ENCODE measurements around the gene EED.

The EED gene, protein sequence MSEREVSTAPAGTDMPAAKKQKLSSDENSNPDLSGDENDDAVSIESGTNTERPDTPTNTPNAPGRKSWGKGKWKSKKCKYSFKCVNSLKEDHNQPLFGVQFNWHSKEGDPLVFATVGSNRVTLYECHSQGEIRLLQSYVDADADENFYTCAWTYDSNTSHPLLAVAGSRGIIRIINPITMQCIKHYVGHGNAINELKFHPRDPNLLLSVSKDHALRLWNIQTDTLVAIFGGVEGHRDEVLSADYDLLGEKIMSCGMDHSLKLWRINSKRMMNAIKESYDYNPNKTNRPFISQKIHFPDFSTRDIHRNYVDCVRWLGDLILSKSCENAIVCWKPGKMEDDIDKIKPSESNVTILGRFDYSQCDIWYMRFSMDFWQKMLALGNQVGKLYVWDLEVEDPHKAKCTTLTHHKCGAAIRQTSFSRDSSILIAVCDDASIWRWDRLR

DNA sequence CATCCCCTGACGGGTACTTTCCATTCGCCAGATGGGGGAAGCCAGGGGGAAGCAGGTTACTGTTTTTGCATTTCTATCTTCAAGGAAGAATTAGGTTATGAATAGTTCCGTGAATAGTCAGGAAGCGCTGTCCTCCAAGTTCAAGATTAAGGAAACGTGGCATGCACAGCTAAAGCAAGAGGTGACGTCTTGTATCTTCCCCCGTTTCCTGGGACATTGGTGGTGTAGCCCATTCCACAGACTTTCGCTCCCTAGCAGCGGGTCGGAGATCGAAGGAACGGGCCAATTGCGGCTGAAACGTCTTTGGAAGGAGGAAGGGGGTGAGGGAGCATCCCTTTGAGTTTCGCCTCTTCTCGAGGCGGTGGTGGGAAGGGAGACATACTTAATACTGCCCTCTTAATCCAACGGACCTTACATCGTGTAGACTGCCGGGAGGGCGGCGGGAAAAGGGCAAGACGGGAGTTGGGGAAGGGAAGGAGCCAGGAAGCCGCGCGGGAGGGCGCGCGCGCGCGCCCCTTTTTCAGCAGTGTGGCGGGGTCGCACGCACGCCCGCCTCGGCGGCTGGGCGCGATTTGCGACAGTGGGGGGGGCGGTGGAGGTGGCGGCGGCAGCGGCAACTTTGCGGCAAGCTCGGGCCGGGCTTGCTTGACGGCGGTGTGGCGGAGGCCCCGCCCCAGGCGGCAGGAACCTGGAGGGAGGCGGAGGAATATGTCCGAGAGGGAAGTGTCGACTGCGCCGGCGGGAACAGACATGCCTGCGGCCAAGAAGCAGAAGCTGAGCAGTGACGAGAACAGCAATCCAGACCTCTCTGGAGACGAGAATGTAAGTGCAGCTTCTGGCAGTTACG lies at the start of gene EED:
Gene EED, plus strand, starts transcription at position 232 of the 847 bp plus-strand sequence. Its CDS starts 477 bp downstream, at position 709.
- peak; percentile 93 for DNase-seq
- in situ Hi-C loops (cut with HindIII; ENCODE audit: low pct_ligation_motif_present, low pct_unique_long_range_greater_than_20kb, low sequenced_read_pairs), result no loop called here

DNA sequence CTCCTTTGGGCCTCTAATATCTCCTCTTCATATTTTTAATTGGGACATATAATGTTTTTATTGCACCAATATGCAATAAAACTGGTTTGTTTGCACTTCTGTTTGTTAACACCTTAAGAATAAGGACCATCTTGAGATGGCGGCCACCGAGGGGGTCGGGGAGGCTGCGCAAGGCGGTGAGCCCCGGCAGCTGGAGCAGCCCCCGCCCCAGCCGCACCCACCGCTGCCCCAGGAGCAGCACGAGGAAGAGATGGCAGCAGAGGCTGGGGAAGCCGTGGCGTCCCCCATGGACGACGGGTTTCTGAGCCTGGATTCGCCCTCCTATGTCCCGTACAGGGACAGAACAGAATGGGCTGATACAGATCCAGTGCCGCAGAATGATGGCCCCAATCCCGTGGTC lies 49.6 kb upstream of the EED start:
- no peak for DNase-seq
- in situ Hi-C loops (cut with HindIII; ENCODE audit: low pct_ligation_motif_present, low pct_unique_long_range_greater_than_20kb, low sequenced_read_pairs), result no loop called here

DNA sequence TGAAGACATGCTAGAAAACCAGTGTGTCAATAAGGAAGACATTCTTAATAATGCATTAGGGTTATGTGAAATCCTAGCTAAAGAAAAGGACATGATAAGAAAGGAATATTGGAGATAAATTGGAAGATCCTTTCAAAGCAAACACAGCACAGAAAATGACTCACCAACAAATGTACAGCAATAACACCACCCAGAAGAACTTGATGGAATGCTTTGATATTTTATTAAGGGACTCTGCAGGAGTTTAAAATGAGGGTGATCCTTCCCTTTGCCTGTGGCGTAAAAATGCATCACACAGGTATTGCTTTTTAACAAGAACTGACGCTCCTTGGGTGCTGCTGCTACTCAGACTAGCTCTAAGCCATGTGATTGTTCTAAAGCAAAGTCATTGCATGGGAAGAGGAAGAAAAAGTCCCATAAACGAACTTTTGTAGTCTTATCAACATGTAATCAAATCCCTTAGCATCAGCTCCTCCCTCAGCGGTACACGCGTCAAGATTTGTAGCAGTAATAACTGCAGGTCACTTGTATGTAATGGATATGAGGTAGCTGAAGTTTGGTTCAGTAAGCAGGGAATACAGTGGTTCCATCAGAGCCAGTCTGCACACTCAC lies 48.4 kb upstream of the EED start:
- in situ Hi-C loops (cut with HindIII; ENCODE audit: low pct_ligation_motif_present, low pct_unique_long_range_greater_than_20kb, low sequenced_read_pairs), result no loop called here
- no peak for DNase-seq

DNA sequence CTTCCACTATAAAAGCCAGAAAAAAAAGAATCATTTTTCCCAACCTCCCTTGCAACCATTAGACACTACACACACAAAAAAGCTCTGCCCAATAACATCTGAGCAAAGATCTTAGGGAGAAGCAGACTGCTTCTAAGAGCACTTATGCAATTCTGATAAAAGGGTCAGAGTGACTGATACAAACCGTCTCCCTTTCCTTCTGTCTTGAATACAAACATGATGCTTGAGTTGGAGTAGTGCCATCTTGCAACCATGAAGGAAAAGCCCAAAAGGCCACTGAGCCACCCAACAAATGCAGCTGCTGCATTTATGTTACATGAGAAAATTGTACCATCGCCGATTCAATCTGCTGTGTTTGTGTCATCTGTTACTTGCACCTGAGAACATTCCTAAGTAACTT lies 47.6 kb upstream of the EED start:
- in situ Hi-C loops (cut with HindIII; ENCODE audit: low pct_ligation_motif_present, low pct_unique_long_range_greater_than_20kb, low sequenced_read_pairs), result no loop called here

DNA sequence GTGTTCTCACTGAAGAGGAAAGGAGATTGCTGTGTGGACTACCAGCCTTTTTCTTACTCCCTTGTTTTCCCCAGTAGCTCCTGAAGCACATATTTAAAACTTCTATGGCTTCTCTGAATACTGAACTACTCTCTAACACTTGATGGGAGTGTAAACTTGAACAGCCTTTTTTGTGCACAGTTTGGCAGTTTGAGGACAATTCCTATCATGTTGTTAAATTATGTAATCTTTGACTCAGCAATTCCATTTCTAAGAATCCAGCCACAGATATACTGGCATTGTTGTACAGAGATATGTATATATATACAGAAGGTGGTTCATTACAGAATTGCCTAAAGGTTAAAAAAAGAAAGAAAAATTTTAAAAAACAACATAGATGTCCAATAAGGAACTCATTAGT lies 47.1 kb upstream of the EED start:
- in situ Hi-C loops (cut with HindIII; ENCODE audit: low pct_ligation_motif_present, low pct_unique_long_range_greater_than_20kb, low sequenced_read_pairs), result no loop called here
- DNase-seq, result no peak

More for the DNA sequence above, 47.6 kb upstream of the EED start:
- no peak for DNase-seq

DNA sequence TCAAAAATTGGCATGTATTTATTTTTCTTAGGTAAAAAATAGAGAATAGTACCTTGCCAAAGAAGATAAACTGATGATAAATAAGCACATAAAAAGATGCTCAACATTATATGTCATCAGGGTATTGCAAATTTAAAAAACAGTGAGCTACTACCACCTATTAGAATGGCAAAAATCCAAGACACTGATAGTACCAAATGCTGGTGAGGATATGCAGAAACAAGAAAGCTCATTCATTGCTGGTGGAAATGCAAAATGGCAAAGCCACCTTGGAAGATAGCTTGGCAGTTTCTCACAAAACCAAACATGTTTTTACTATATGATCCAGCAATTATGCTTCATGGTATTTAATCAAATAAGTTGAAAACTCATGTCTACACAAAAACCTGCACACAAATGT lies 46.4 kb upstream of the EED start:
- DNase-seq, result no peak
- in situ Hi-C loops (cut with HindIII; ENCODE audit: low pct_ligation_motif_present, low pct_unique_long_range_greater_than_20kb, low sequenced_read_pairs), result no loop called here

DNA sequence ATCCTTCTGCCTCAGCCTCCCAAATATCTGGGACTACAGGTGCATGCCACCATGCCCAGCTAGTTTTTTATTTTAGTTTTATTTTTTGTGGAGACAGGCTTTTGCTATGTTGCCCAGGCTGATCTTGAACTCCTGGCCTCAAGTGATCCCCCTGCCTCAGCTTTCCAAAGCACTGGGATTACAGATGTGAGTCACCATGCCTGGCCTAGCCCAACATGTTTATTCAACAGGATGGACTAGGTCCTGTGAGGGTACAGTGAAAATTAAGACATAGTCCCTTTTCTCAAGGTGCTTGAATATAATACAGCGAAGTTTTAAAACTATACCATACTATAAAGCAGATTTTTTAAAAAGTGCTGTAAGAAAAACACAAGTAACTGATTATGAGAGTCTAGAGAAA lies 45.2 kb upstream of the EED start:
- no peak for DNase-seq
- in situ Hi-C loops (cut with HindIII; ENCODE audit: low pct_ligation_motif_present, low pct_unique_long_range_greater_than_20kb, low sequenced_read_pairs), result no loop called here

DNA sequence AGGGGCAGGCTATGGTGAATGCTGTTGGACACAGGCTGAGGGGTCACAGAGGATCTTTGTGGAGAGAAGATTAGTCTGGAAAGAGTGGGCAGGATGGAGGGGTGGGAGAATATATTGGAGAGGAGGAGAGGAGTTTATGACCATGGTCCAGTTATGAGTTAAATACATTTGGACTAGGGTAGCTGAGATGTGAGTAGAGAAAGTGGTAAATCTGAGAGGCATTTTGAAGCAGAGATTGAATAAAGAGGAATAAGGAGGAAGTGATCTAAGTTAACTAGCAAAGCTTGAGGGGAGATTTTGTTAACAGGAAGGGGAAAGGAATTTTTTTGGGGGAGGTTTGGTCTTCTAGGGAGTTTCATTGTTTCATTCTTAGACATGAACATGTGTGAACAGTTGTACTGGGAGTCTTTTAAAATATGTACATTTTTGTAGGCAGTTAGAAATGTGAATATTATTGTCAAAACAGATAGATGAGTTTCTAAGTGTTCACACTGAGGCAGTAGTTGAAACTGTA lies 43.1 kb upstream of the EED start:
- no peak for DNase-seq
- in situ Hi-C loops (cut with HindIII; ENCODE audit: low pct_ligation_motif_present, low pct_unique_long_range_greater_than_20kb, low sequenced_read_pairs), result no loop called here

DNA sequence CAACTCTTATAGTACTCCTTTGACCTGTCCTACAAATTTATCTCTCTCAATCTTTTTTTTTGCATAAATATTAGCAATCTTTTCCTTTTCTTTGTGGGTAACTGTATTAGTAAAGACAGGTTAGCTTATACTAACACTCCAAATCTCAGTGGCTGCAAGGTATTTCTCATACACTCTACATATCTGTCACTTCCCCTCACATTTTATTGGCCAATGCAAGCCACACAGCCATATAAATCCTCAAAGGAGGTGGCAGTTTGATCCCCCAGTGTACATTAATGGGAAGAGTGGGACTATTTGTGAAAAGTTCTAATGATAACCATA lies 42.6 kb upstream of the EED start:
- in situ Hi-C loops (cut with HindIII; ENCODE audit: low pct_ligation_motif_present, low pct_unique_long_range_greater_than_20kb, low sequenced_read_pairs), result no loop called here

DNA sequence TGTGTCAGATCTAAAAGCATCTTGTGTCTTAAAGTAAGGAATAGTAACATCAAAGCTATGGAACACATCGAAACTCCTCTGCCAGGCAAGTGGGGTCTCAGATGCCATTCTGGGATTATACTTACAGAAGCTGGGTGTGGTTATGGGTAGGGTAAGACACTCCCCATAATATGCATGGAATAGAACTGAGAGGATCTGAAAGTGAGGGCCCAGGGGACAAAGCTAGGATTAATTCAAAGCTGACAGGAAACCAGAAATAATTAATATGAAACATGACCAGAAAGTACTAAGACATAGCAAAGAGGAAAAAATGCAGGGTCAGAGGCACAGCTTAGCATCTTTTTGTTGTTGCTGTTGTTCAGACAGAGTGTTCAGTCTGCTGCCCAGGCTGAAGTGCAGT lies 40.2 kb upstream of the EED start:
- DNase-seq, result no peak
- in situ Hi-C loops (cut with HindIII; ENCODE audit: low pct_ligation_motif_present, low pct_unique_long_range_greater_than_20kb, low sequenced_read_pairs), result no loop called here

More for the DNA sequence above, 42.6 kb upstream of the EED start:
- DNase-seq, result no peak

DNA sequence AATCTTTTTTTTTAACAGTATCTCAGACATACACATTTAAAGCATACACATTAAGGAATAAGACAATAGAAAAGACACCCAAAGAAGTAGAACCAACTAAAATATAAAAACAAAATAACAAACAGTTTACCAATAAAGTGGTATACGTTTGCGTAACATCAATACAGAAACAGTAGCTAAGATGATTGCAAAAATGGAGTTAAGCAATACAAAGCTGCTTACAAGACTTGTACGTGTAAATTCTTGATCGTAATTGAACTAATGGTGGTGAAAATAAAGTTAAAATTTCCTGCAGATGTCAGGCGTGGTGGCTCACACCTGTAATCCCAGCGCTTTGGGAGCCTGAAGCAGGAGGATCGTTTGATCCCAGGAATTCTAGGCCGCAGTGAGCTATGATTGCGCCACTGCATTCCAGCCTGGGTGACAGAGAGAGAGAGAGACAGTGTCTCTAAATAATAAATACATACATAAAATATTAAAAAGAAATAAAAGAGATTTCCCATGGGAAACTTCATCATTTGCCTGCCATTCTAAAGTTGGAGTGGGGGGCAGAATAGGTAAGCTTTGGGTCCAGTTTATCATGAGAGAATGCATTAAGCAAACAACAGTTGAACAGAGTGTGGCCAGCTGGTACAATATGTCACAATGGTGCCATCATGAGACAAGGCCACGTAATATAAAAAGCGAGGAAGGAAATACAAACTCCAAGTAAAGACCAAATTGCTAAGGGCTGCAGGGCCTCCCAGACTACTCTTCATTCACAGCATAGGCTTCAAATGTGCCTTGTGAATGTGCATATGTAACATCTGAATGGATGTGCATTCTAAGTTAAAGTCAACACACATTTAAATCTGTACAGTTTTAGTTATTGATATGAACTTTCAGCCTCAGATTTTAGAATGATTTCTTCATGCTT lies 38.9 kb upstream of the EED start:
- in situ Hi-C loops (cut with HindIII; ENCODE audit: low pct_ligation_motif_present, low pct_unique_long_range_greater_than_20kb, low sequenced_read_pairs), result no loop called here
- DNase-seq, result no peak

DNA sequence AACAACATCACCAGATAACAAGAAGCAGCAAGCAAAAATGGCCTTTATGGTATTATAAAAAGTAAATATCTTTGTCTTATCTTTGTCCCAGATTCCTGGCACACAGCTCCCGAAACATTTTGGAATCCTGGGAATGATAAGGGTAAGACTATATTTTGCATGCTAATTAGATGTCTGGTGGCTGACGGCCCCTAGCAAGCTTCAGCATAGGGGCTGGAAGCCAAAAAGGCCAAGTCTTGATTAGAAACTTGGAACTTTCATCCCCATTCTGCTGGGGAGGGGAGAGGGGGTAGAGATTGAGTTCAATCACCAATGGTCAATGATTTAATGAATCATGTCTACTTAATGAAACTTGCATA lies 38.2 kb upstream of the EED start:
- in situ Hi-C loops (cut with HindIII; ENCODE audit: low pct_ligation_motif_present, low pct_unique_long_range_greater_than_20kb, low sequenced_read_pairs), result no loop called here
- DNase-seq, result no peak

DNA sequence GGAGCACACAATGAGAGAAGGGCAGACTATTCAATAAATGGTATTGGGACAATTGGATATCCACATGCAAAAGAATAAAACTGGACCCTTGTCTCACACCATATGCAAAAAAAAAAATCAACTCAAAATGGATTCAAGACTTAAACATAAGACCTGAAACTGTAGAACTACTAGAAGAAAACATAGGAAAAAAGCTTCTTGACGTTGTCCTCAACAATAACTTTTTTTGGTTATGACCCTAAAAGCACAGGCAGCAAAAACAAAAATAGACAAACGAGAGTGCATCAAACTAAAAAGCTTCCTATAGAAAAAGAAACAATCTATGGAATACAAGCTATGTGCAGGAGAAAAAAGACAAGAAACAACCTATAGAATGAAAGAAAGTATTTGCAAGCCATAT lies 37.1 kb upstream of the EED start:
- DNase-seq, result no peak
- in situ Hi-C loops (cut with HindIII; ENCODE audit: low pct_ligation_motif_present, low pct_unique_long_range_greater_than_20kb, low sequenced_read_pairs), result no loop called here

DNA sequence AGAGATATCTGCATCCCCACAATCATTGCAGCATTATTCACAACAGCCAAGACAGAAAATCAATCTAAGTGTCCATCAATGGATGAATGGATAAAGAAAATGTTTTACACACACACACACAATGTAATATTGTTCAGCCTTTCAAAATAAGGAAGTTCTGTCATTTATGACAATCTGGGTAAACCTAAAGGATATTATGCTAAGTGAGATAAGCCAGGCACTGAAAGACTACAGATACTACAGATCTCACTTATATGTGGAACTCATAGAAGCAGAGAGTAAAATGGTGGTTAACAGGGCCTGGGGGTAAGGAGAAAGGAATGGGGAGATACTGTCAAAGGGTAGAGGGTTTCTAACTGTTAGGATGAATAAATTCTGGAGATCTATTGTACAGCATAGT lies 36.0 kb upstream of the EED start:
- no peak for DNase-seq
- in situ Hi-C loops (cut with HindIII; ENCODE audit: low pct_ligation_motif_present, low pct_unique_long_range_greater_than_20kb, low sequenced_read_pairs), result no loop called here

DNA sequence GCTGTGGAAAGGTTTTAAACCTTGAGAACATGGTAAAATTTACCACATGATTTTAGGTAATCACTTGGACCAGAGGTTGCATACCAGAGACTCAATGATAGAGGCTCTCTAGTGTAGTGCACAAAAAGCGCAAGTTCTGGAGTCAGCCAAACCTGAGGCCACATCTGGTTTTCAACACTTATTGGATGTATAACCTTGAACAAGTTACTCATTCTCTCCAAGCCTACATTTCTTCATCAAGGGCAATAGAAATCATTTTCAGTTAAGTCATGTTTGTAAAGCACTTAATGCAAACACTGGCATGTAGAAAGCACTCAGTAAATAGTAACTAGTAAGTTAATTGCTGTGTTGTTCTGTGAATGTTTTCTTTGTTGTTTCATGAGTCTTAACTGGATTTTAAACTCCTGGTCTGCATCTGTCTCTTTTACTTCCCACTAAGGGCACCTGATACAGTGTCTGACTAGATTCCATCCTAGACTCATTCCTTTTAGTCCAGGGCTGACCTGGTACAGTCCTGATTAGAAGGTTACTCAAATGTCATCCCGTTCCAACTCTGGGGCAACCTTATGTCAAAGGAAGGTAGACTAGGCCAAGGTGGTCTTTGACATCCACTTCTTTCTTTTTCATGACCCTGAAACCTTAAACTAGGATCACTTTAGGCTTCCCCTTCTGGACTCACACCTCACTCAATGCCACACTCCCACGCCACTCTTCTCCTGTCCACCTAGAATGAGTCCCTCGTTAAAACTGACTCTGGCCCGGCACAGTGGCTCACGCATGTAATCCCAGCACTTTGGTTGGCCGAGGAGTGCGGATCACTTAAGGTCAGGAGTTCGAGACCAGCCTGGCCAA lies 34.5 kb upstream of the EED start:
- no peak for DNase-seq
- in situ Hi-C loops (cut with HindIII; ENCODE audit: low pct_ligation_motif_present, low pct_unique_long_range_greater_than_20kb, low sequenced_read_pairs), result no loop called here

DNA sequence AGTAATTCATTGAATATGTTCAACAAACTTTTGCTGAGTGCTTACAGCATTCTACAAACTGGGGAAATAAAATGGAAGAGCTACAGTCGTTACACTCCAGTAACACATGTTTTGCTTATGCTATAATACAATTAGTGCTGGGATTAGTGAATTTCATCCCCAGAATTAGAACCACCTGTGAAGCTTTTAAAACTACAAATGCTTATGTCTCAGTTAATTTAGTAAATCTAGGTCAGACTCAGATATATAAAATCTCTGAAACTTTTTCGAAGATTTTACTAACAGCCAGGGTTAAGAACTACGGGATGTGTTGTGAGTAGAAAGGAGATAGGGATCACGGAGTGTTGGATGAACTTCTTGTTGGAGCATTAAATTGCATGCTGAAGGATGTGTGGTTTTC lies 33.7 kb upstream of the EED start:
- no peak for DNase-seq
- in situ Hi-C loops (cut with HindIII; ENCODE audit: low pct_ligation_motif_present, low pct_unique_long_range_greater_than_20kb, low sequenced_read_pairs), result no loop called here

DNA sequence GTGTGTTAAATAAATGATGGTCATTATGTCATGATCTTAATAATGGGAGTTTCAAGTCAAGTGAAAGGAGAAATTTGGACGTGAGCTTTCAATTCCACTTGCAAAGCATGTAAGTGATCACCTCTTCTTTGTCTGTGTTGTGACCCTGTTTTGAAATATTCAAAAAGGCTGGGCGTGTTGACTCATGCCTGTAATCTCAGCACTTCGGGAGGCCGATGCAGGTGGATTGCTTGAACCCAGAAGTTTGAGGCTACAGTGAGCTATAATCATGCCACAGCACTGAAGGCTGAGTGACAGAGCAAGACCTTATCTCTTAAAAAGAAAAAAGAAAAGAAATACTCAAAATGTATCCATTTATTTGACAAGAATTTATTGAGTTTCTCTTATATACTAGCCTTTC lies 32.9 kb upstream of the EED start:
- in situ Hi-C loops (cut with HindIII; ENCODE audit: low pct_ligation_motif_present, low pct_unique_long_range_greater_than_20kb, low sequenced_read_pairs), result no loop called here
- no peak for DNase-seq

Data from ACHN (cell line).